ENCODE data around the gene WDR27. TPM values are rescaled to one million over a fixed set of nuclear protein-coding genes. Genes with fewer than 3 reads are reported as not detected.

Gene WDR27
- polyA plus RNA-seq, 1 donor from 2014 or later, result 35.8 TPM

DNA sequence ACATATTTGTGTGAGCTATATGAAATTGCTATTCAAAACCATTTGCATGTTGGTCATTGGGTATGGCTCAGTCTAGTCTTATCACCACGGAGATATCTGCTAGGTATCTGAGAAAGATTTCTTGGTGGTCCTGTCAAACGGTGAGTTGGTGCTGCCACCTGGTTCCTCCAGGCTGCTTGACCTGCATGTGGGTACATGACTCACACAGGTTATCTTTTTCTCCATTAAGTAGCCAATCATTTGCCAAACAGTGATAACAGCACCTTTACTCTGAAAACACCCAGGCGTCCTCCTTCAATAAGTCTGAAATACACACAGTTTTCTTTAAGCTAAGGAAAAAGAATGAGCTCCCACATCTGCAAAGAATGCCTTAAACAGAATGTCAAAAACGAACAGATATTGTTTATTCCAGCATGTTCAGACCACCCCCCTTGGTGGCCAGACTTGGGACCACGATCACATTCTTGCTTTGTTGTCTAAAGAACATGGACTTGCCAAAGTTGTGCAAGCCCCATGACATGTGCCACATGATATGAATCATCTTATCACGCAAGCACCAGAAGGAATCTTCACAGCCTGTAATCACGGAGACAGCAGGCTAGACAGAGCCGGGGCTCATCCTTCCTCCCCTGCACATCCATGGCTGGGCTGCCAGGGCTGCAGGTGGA, 247.5 kb downstream of the WDR27 start:
- Histone ChIP-seq H3K4me3 (ENCODE audit: low read length) (no peak overlapping the region), H3K27me3 (ENCODE audit: insufficient read depth, low read depth, low read length) (no peaks in the 10 kb centered on the region), H3K9me2 (ENCODE audit: insufficient read depth, low read length) (no peaks in the 10 kb centered on the region), H3K79me2 (replicated peaks; ENCODE audit: insufficient read depth, low read length) (no peaks in the 10 kb centered on the region), H3K27ac (ENCODE audit: low read length) (no peak overlapping the region), H2AFZ (ENCODE audit: low read depth, low read length) (no peak overlapping the region), H3F3A (ENCODE audit: insufficient read depth, low read length, poor library complexity, severe bottlenecking) (no peaks in the 10 kb centered on the region), H3K4me2 (ENCODE audit: low read length) (no peak overlapping the region), H3K9ac (ENCODE audit: low read length) (no peak overlapping the region), H4K20me1 (ENCODE audit: insufficient read depth) (no peaks in the 10 kb centered on the region), H3K9me3 (ENCODE audit: low read length) (no peaks in the 10 kb centered on the region), H3K36me3 (ENCODE audit: insufficient read depth, low read length) (no peaks in the 10 kb centered on the region)
- TF ChIP-seq RAD21 (conservative IDR thresholded peaks at IDR 0.05) (no peak), EZH2 (IDR thresholded peaks at IDR 0.05; ENCODE audit: borderline replicate concordance, insufficient read depth, low read length, poor library complexity, severe bottlenecking) (no peak), SMC3 (conservative IDR thresholded peaks at IDR 0.05; ENCODE audit: poor library complexity) (no peak), TAF1 (IDR thresholded peaks at IDR 0.05; ENCODE audit: low read depth) (no peak), EP300 (conservative IDR thresholded peaks at IDR 0.05; ENCODE audit: poor library complexity, severe bottlenecking) (no peak), MXI1 (conservative IDR thresholded peaks at IDR 0.05; ENCODE audit: poor library complexity, severe bottlenecking) (no peak)
- TF ChIP-seq, protein P1, sequence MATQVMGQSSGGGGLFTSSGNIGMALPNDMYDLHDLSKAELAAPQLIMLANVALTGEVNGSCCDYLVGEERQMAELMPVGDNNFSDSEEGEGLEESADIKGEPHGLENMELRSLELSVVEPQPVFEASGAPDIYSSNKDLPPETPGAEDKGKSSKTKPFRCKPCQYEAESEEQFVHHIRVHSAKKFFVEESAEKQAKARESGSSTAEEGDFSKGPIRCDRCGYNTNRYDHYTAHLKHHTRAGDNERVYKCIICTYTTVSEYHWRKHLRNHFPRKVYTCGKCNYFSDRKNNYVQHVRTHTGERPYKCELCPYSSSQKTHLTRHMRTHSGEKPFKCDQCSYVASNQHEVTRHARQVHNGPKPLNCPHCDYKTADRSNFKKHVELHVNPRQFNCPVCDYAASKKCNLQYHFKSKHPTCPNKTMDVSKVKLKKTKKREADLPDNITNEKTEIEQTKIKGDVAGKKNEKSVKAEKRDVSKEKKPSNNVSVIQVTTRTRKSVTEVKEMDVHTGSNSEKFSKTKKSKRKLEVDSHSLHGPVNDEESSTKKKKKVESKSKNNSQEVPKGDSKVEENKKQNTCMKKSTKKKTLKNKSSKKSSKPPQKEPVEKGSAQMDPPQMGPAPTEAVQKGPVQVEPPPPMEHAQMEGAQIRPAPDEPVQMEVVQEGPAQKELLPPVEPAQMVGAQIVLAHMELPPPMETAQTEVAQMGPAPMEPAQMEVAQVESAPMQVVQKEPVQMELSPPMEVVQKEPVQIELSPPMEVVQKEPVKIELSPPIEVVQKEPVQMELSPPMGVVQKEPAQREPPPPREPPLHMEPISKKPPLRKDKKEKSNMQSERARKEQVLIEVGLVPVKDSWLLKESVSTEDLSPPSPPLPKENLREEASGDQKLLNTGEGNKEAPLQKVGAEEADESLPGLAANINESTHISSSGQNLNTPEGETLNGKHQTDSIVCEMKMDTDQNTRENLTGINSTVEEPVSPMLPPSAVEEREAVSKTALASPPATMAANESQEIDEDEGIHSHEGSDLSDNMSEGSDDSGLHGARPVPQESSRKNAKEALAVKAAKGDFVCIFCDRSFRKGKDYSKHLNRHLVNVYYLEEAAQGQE (IDR thresholded peaks at IDR 0.05; ENCODE audit: borderline replicate concordance), result no peak

DNA sequence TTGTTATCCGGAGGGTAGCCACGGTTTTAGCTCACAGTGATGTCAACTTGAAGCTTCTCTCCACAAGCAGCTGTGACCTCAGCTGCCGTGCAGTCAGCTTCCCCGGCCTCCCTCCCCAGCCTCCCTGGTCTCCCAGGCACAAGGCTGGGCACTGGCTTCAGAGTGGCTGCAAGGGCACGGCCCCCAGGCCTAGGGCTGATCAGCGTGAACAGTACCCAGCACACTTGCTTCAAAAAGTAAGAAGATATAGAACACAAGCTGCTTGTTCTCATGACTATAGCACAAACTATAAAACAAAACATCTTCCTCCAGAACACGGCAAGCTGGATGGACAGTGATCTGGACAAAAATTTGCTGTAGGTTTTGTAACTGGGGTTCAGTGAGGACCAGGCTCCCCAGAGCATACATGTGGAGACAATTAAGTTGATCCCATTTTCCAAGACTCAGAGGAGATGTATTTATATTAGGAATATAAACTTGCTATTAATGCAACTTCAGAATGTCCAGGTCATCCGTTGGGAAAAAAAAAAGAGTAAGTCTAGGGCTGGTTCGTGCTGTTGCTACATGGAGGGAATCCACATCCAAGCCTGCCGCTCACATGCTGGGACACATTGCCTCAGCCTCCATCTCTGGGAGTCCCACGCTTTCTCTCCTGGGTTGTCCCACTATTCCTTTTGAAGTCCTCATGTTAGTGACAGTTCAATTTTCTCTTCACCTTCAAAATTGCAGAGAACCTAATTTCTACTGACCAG, 248.8 kb downstream of the WDR27 start:
- no peaks in the 10 kb centered on the region for H3K36me3 ChIP-seq (ENCODE audit: insufficient read depth, low read length)
- H3K9me3 ChIP-seq (ENCODE audit: low read length), result no peaks in the 10 kb centered on the region
- H3K9me2 ChIP-seq (ENCODE audit: insufficient read depth, low read length), result no peaks in the 10 kb centered on the region
- no peaks in the 10 kb centered on the region for H4K20me1 ChIP-seq (ENCODE audit: insufficient read depth)
- TF ChIP-seq SMC3 (conservative IDR thresholded peaks at IDR 0.05; ENCODE audit: poor library complexity), result no peak
- TF ChIP-seq POLR2AphosphoS5 (IDR thresholded peaks at IDR 0.05), result no peak
- TF ChIP-seq, protein P1 (IDR thresholded peaks at IDR 0.05; ENCODE audit: borderline replicate concordance), result no peak
- TF ChIP-seq EZH2 (IDR thresholded peaks at IDR 0.05; ENCODE audit: borderline replicate concordance, insufficient read depth, low read length, poor library complexity, severe bottlenecking), result no peak
- no peak for TF ChIP-seq EP300 (conservative IDR thresholded peaks at IDR 0.05; ENCODE audit: poor library complexity, severe bottlenecking)
- TF ChIP-seq, protein P2, sequence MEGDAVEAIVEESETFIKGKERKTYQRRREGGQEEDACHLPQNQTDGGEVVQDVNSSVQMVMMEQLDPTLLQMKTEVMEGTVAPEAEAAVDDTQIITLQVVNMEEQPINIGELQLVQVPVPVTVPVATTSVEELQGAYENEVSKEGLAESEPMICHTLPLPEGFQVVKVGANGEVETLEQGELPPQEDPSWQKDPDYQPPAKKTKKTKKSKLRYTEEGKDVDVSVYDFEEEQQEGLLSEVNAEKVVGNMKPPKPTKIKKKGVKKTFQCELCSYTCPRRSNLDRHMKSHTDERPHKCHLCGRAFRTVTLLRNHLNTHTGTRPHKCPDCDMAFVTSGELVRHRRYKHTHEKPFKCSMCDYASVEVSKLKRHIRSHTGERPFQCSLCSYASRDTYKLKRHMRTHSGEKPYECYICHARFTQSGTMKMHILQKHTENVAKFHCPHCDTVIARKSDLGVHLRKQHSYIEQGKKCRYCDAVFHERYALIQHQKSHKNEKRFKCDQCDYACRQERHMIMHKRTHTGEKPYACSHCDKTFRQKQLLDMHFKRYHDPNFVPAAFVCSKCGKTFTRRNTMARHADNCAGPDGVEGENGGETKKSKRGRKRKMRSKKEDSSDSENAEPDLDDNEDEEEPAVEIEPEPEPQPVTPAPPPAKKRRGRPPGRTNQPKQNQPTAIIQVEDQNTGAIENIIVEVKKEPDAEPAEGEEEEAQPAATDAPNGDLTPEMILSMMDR (IDR thresholded peaks at IDR 0.05; ENCODE audit: poor library complexity, severe bottlenecking), result no peak
- no peak for TF ChIP-seq TAF1 (IDR thresholded peaks at IDR 0.05; ENCODE audit: low read depth)
- no peaks in the 10 kb centered on the region for H3F3A ChIP-seq (ENCODE audit: insufficient read depth, low read length, poor library complexity, severe bottlenecking)
- no peak overlapping the region for H2AFZ ChIP-seq (ENCODE audit: low read depth, low read length)
- H3K4me3 ChIP-seq (ENCODE audit: low read length), result no peak overlapping the region
- H3K9ac ChIP-seq (ENCODE audit: low read length), result no peak overlapping the region
- H3K79me2 ChIP-seq (replicated peaks; ENCODE audit: insufficient read depth, low read length), result no peaks in the 10 kb centered on the region
- no peaks in the 10 kb centered on the region for H3K27me3 ChIP-seq (ENCODE audit: insufficient read depth, low read depth, low read length)
- H3K4me2 ChIP-seq (ENCODE audit: low read length), result no peak overlapping the region
- no peak overlapping the region for H3K27ac ChIP-seq (ENCODE audit: low read length)

All from neural cell (in vitro differentiated cells).